ENCODE results near the gene FOXS1.

FOXS1 gene

DNA sequence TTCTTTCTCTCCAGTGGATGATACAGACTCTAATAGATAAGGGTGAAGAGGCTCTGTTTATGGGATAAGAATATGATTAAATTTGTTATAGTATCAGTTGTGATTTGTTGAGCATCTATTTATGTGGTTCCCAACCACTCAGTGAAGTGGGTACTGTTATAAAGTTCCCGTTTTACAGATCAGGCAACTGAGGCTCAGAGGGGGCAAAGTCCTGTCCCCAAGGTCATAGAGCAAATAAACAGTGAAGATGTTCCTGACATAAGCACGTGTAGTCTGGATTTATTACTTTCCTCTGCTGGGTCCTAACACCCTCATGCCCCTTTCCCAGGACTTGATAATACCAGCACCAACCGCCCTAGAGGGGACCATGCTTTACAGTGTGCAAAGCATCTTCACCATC, 20.8 kb upstream of the FOXS1 start:
- H3K4me3 ChIP-seq (ENCODE audit: low read depth, low read length) = no peak overlapping the region
- TF ChIP-seq, protein P1, sequence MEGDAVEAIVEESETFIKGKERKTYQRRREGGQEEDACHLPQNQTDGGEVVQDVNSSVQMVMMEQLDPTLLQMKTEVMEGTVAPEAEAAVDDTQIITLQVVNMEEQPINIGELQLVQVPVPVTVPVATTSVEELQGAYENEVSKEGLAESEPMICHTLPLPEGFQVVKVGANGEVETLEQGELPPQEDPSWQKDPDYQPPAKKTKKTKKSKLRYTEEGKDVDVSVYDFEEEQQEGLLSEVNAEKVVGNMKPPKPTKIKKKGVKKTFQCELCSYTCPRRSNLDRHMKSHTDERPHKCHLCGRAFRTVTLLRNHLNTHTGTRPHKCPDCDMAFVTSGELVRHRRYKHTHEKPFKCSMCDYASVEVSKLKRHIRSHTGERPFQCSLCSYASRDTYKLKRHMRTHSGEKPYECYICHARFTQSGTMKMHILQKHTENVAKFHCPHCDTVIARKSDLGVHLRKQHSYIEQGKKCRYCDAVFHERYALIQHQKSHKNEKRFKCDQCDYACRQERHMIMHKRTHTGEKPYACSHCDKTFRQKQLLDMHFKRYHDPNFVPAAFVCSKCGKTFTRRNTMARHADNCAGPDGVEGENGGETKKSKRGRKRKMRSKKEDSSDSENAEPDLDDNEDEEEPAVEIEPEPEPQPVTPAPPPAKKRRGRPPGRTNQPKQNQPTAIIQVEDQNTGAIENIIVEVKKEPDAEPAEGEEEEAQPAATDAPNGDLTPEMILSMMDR (IDR thresholded peaks at IDR 0.05; ENCODE audit: low read depth, low read length) = no peak

DNA sequence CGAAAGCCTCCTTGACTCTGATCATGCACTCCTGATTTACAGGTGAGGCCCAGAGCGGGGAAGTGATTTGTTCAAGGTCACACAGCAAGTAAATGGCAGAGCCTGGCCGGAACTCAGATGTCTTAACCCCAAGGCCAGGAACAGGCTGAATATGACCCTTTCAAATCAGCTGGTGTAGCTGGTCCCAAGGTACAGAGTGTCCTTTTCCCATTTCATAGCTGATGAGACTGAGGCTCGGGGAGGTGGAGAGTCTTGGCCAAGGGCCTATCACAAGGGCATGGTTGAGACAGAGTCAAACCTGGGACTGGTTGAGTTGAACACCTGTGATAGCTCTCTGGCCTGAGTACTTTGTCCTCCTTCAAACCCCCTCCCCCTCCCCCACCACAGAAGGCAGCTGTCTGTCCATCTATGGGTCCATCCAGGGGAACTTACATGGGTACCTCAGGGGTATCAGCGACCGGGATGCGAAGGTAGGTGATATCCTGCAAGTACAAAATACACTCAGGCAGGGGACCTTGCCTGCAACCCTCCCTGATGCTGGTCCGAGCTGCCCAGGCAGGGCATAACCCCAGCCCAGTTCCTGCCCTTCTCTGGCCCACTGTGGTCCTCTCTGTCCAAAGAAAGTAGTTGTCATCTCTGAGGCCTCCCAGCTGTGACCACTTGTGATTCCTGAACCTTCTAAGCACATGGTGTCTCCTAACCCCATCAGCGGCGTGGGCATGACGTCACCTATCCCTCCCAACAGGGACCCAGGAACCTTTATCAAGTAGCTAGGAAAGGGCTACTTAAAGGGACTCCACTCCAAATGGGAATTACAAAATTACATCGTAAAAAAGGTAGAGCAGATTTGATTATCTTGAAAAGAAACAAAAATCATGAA, 19.4 kb upstream of the FOXS1 start:
- TF ChIP-seq, protein P1 (IDR thresholded peaks at IDR 0.05; ENCODE audit: low read depth, low read length) = no peak
- no peak overlapping the region for H3K4me3 ChIP-seq (ENCODE audit: low read depth, low read length)

DNA sequence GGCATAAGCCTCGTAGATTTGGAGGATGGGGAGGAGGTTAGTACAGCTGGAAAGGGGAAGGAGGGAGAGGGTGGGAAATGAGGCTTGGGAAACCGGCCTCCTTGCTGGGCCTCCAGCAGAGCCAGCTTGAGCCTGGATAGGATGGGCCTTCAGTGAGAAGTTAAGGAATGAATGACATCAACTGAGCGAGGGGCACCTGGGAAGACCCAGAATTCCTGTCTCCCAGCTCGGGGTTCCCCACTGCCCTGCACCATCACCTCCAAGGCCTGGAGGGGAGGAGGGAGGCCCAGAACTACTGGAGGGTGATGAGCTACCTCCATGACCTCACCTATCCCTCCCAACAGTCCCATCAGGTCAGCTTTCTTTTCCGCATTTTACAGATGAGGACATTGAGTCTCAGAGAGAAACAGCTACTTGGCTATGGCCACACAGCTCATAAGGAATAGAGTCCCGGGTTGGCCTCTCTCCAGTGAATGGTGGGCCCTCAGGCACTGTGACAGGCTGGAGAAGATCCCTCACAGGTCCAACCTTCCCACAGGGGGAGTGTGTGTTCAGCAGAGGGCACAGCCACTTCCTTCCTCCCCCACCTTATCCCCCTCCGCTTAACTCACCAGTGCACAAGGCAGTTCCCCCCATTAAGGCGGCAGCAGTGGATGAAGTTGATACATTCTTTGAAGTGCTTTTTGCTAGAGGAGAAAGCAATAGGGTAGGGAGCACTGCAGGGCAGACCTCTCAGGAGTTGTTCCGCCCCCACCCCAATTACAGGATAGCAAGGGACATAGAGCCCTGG, 18.1 kb upstream of the FOXS1 start:
- no peak overlapping the region for H3K4me3 ChIP-seq (ENCODE audit: low read depth, low read length)
- TF ChIP-seq, protein P1 (IDR thresholded peaks at IDR 0.05; ENCODE audit: low read depth, low read length) = no peak

DNA sequence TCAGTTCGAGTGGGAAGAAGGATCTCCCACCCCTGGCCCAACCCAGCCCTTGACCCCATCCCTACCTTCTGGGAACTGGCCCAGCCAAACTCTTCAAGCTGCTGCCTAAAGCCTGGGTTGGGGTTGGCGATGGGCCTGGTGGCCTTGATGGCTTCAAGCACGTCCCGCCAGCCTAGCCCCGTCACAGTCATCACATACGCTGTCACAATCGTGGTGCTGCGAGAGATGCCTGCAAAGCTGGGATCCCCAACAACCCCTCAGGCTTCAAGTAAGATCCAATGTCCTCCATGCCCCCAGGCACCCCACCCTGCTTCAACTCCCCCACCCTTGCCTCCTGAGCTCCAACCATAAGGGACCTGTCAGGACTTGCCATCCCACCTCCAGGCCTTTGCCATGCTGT, 17.1 kb upstream of the FOXS1 start:
- no peak overlapping the region for H3K4me3 ChIP-seq (ENCODE audit: low read depth, low read length)
- TF ChIP-seq, protein P1 (IDR thresholded peaks at IDR 0.05; ENCODE audit: low read depth, low read length) = no peak

DNA sequence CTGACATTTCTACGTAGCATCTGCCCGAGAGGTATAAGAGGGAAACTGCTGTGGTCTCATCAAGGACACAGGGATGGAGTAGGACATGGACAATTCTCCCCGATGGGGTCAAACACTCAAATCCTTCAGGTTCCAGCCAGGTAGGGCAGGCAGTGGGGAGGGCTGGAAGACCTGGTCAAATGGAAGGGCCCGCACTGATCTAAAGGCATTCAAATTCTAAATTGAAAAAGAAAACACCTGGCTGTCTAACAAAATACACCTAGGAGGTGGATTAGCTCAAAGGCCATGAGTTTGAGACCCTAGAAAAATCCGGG, 16.7 kb upstream of the FOXS1 start:
- TF ChIP-seq, protein P1 (IDR thresholded peaks at IDR 0.05; ENCODE audit: low read depth, low read length) = no peak
- no peak overlapping the region for H3K4me3 ChIP-seq (ENCODE audit: low read depth, low read length)

DNA sequence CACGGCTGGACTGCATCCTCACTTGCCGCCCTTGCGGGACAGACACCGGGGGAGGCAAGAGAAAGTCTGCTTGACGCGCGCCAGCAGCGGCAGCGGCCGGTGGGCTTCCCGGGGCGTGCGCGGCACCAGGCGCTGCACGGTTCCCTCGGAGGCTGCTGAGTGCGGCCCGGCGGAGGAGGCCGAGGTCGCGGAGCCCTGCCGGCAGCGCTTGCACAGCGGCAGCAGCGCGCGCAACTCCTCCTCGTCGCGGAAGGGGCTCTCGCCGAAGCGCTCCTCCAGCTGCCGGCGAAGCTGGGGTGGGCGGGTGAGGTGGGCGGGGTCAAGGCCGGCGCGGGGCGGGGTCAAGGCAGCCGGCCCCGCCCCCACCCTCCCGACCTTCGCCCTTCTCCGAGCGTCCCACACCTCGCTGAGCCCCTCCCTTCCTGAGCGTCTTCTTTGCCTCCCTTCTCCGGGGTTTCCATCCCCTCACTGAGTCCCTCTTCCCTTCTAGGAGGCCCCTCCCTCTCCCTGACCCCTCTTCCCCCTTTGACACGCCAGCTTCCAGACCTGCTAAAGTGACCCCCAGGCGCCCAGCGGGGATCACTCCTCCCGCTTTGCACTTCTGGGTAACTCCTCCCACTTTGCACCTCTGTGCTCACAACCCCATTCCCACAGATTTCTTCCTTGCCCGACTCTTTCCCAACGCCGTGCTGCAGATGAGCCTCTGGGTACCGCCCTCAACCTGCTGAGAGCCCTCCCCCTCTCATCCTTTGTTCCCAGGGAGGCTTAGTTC, 16.2 kb upstream of the FOXS1 start:
- TF ChIP-seq, protein P1 (IDR thresholded peaks at IDR 0.05; ENCODE audit: low read depth, low read length) = no peak
- peak overlapping the region; percentile 46 for H3K4me3 ChIP-seq (ENCODE audit: low read depth, low read length)
